GM19025 (cell line): ENCODE results near the gene ETFA.

Source experiments
- ATAC-seq: cut with Tn5 transposase; IDR thresholded peaks from one replicate; pipeline ENCODE4 v1.9.1; 2021; ENCODE audit warnings: mild to moderate bottlenecking, low read depth, moderate library complexity; ENCODE audit not compliant: unreplicated experiment

The ETFA gene

DNA sequence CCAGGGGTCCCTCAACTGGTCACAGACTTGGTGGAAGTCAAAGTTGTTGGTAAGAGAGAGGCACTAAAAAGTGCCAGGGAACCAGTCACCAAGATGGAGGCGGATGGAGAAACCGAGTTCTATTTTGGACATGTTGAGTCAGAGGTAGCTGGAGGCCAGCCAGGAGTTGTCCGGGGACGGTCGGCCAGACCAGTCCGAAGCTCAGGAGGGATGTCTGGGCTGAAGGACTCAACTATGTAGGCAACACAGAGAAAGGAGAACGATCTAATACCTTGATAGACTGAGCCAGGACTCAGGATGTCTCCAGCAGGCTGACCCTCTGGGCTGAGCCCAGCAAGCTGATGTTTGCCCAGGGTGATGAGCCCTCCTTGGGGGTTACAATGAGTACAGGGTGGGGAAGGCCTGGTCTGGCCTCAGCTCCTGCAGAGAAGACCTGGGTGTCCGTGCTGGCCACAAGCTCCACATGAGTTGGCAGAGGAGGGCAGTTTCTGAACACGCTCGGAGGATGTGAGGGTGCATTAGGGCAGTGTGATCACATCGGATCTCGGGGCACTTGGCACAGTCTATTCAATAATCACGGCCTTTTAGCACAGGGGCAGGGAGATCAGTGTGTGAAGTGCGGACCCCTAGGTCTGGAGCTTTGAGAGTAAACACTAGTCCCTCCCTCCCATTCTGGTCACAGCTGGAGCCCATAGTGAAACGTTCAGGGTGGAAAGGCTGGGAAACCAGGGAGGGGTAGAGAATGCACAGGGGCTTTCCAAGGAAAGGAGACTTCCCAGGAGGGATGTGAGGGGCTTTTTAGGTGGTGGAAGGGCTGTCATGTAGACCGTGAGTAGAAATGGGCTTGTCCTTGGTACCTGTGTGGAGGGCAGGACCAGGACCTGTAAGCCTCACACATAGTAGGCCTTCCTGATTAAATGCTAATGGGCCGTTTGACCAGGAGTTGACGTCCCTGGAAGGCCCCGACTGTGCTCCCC lies 111.9 kb downstream of the ETFA start:
- no peak for ATAC-seq

DNA sequence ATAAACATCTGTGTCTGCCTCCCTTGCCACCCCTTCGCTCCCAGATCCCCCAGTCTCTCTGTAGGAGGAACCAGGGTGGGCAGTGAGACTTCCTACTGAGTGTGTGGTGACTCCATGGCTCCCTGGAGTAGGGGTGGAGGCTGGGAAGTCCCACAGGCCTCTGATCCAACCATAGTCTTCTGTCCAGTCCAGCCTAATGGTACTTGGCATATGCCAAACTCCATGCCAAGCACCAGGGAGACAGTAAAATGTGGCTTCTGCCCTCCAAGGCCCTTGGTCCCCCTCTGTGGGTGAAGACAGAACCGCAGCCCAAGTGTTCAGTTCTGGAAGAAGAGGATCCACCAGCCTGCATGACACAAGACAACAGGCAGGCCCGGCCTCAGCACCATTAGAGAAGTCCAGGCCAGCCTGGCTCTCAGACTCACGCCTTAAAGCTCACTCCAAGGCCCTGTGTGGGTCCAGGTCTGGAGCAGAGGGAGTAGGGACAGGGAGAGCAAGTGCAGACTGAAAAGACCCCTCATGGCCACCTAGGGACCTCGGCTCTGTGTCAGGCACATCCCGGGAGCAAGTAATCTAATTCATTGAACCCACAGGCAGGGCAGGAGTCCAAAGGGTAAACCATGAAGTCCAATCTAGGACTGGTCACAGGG lies 112.7 kb downstream of the ETFA start:
- ATAC-seq = no peak

DNA sequence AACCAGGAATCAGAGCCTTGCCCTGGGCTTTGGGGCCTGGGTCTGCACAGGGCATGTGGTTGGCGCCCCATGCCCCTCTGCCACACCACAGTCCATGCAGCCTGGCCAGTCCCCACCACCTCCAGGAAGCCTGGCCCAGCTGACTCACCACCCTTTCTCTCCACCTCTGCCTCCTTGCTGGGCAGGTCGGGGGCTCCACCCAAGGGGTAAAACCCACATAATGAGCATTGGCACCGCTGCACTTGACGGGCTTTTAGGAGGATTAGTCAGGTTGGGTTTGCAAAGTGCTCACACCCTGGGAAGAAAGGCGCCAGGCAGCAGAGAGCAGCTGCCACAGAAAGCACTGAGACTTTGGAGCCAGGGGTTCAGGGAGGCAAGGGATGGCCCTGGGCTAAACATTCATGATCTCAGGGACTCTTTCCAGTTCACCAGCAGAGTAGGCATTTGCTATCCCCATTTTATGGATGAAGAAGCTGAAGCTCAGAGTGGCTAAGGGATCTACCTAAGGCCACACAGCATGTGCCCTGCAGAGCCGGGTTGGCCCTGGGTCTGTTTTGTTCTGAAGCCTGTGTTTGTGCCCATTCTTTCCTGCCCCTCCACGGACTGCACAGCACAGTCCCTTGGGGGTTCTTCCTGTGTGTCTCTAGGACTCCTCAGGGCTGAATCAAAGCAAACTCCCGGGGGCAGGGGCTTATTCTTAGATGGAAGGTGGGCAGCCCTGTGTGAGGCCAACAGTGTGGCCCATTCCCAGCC lies 113.4 kb downstream of the ETFA start:
- no peak for ATAC-seq

DNA sequence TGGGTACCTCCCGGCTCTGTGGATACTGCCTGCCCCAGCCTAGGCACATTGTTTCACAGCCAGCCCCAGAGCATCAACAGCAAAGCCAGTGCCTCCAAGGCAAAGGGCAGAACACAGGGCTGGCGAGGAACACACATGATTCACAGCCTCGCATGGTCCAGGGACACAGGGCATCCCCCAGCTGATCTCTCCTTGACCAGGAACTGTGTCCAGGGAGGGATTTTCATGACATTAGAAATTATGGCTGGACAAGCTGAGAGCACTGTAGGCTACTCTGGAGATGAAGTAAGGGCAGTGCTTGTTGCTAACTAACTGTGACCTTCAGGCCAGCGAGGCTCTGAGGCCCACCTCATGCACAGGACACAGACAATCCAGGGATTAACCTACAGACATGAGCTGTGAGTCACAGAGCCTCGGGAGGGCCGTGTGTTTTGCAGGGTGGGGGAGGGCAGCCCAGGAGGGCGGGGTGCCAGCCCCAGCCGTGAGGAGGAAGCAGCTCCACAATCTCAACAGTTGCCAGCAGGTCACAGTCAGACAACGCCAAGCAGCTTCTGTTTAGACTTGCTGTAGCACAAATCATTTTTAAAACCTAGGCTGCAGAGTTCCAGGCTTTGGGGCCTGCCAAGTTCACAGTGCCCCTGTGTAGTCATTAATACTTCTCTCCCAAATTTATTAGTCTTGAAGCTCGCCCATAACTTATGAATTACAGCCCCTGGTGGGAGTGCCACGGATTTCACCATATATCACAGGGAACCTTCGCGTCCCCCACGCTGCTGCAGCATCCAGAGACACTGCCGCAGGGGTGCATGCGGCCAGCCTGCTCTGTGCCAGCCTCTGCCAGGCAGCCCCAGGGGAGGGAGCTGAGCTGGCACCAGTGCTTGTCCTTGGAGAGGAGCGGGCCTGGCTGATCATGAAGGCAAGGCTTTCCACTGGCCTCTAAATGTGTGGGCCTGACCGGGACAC lies 114.7 kb downstream of the ETFA start:
- ATAC-seq = no peak

DNA sequence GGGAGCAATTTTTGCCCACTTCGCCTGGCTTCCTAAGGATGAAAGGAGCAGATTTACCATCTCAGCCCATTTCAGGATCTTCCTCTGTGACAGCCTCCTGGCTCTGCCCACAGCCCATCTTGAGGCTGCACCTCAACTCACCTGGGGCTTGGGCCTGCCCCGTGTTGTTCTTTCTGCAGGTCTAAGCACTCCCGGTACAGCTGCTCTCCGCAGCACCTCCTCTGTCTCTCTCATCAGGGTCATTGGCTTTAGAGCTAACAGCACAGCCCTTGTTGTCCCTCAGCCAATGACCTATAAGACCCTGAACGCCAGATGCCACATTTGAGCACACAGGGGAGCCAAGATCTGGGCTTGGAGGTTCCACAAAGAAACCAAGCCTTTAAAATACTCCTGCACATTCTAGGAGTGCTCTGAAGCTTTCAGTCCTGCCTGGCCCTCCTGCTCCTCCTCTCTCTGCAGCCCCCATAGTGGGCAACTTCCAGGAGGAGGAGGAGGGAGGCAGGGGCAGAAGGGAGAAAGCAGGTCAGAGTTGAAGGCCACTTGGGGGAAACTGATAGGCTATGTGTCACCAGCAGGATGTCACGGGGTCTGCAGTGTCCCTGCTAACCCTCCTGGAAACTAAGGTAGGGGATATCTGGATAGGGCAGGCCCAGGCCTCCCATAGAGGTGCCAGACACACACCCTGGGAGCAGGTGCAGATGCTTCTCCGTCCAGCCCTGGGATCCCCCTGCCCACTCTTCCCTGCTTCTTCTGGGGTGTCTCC lies 115.6 kb downstream of the ETFA start:
- no peak for ATAC-seq

DNA sequence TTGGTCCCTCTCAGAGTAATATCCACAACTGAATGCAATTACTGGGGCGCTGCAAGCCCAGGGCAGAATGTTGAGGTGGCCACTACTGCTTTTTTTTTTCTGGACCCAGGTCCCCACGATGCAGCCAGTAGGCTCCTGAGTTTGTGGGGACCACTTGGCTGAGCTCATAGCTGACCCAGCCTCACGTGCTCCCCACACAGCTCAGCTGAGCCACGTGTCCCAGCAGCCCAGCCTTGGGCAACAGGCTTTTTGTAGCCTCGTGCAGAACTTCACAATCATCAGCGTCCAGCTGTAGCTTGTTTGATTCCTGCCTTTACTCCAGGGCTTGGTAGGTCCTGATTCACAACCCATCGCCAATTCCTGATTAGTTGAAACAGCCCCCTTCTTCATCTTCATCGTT lies 117.3 kb downstream of the ETFA start:
- no peak for ATAC-seq

DNA sequence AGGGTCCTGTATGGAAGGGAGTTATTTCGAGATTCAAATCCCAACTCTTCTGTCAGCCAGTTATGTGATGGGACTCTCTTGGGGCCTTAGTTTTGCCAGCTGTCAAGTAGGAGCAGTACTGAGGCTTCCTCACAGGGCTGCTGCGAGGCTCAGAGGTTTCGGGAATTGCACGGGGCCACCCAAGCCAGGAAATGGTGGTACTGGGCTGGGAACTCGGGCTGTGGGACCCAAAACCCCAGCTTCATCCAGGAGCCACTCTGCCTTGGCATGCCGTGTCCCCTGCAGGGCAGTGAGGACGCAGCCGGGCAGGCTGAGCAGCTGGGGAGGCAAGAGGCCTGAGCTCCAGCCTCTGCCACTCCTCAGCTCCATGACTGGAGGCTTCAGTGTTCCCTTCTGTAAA lies 118.6 kb downstream of the ETFA start:
- ATAC-seq = no peak

DNA sequence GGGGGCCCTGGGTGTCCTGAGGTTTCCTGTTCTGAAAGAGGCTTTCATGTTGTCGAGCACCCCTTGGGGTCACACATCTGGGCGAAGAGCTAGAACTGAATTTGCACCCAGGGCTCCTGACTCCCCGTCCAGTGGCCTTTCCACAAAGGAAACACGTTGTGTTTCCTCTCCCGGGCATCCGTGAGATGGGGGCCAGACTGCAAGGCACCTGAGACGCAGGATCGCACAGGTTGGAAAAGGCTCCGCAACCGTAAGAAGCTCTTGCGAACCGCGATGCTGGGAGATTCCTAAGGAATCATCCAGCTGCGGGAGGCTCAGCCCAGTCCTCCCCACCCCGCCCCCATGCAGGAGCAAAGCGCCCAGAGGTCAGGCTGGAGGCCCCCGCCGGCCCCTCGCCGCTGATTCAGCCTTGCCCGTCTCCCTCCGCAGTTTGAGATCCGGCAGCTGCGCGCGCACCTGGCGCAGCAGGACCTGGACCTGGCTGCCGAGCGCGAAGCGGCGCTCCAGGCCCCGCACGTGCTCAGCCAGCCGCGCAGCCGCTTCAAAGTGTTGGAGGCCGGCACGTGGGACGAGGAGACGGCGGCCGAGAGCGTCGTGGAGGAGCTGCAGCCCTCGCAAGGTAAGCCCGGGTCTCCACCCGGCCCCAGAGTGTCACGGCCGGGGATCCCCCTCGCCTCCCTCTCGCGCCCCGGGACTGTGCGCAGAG lies 119.6 kb downstream of the ETFA start:
- ATAC-seq = no peak

DNA sequence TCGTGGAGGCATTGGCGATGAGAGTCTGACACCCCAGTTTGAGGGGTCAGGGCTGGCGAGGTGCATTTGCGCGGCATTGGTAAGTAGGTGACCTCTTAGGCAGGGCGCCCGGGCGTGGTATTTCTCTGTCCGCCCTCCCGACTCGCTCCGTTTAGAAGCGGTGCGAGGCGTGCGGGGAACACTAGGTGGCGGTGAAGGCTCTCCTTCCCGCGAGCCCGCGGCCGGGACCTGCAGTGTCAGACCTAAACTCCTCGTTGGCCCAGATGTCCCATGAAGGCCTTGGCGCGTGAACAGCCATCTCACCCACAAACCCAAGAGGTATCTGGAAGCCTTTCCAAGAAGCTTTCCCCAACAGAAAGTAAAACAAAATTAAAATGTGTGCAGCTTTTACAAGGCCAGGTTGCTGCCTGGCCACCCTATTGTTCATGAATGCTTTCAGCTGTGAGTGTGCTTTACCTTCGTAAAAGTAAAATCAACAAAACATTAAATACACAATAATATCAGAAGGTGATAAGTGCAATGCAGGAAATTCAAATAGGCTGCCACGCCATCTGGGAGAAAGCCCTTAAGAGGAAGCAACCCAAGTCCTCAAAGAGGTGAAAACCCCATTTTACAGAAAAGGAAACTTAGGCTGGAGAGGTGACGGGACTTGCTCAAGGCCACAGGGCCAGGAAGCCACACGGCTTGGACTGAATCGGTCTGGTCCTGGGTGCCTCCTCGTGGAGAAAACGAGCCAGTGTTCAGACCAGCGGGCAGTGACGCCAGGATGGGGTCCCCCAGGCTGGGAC lies 120.3 kb downstream of the ETFA start:
- ATAC-seq = peak; percentile 81

DNA sequence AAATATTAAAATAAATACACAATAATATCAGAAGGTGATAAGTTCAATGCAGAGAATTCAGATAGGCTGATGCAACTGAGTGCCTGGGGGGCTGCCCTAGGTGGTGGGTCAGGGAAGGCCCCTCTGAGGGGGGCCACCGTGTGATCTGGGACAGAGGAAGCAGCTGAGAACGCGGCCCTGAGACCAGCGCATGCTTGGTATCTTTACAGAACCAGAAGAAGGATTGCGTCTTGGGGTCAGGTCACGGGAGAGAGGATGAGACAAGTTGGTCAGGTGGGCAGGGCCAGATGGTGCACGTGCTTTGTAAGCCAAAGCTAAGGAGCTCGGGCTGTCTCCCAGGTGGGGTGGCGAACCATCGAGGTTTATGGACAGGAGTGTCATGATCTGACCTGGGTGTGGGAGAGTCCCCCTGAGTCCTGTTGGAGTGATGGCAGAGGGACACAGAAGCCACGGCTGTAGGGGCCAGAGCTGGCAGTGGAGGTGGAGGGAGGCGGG lies 121.2 kb downstream of the ETFA start:
- no peak for ATAC-seq

DNA sequence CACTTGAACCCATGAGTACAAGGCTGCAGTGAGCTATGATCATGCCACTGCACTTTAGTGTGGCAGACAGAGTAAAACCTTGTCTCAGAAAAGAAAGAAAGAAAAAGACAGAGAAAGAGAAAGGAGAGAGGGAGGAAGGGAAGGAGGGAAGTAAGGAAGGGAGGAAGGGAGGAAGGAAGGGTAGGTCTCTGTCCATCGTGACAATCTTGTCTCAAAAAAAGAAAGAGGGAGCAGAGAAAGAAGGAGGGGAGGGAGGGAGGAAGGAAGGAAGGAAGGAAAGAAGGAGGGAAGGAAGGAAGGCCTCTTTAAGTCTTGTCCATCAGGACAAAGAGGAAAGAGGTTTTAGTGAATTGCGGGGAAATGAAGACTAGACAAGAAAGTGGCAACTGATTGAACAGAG lies 122.2 kb downstream of the ETFA start:
- ATAC-seq = no peak

DNA sequence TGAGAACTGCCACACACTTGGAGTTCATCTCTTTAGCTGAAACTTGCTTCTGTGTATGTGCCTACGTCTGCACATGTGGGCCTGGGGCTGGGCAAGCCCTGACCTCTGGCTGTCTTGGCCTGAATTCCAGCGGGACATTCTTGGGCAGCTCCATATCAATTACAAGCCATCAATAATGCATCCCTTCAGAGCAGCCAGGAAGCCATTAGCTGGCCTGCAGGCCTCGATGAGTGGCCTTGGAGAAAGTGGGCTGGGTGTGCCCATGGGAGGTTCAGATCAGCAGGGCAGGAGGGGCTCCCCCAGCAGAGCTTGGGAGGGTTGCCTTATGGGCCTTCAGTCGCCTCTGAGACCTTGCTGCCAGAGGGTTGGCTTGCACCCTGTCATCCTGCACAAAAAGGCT lies 124.1 kb downstream of the ETFA start:
- no peak for ATAC-seq

DNA sequence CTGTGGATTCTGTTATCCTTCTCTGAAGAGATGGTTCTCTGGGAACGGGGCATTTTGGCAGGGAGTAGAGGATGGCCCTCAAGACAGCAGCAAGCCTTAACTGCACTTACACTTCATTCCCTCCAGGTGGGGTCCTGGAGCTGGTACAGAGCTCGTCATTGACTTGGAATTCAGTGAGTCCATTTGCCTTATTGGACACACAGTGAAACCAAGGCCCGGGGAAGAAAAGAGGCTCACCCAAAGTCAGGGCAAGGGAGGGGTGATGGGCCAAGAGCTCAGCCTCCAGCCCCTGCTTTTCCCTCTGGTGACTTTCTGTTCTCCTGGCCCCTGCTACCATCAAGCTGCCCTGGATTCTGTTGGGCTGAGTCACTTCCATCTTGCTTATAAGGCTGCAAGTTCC lies 125.6 kb downstream of the ETFA start:
- ATAC-seq = no peak

DNA sequence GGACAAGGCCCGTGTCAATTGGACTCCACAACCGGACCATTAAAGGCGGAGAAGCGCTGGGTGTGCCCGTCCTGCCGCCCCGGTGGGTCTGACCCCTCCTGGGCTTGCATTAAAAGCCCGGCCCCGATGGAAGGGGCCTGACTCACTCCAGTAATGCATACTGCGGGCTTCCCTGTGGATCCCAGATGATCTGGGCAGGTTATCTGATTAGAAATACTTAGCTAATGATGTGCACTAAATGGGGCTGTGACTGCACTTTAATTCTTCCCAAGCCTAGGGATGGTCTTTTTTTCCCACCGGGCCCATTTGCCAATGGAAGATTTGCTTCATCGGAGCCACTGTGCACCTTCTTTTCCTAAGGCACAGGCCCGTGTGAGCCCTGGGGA lies 126.6 kb downstream of the ETFA start:
- ATAC-seq = no peak

DNA sequence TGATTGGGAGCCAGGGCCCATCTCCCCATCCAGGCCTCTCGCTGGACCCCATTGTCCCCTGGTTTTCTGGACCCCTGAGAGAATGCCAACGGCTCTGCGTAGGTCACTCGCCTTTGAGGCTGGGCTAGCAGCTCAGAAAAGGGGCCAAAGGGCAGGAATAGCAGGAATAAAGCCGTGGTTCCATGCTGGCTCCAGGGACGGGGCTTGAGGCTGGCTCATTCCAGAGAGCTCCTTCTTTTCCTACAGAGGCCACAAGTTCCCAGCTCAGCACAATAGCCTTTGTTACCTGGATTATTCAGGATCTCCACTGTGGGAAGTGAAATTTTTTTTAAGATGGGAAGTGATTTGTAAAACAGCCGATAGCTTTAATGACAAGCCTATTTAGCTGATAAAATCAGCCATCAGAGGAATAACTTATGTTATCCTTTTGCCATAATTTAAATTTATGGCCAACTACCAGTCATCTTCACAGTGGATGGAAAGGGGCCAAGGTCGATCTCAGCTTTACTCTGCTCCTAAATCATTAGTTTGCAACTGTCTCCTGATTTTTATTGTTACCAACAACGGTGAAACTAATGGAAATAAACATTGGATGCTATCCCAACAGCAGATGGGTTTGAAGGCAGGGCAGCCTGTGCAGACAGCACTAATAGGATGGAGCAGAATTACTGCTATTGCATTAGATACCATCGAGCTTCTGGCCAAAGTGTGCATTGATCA lies 127.2 kb downstream of the ETFA start:
- ATAC-seq = no peak

DNA sequence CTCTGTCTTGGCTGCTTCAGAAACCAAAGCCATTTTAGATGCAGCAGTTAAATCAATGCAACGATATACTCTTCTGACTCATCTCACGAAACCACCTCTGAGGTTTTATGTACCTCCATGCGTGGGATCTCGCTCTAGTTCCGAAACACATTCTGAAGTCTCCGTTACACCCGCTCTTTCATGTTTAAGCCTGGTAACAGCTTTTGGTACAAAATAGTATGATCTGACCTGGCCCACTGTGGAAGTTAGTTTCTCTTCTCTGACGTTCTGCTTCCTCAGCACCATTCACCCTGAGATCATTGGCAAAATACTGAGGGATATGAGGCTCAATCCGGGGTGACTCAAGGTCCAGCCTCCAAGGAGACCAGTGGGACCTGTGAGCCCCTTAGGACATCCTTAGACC lies 129.6 kb downstream of the ETFA start:
- peak; percentile 66 for ATAC-seq

DNA sequence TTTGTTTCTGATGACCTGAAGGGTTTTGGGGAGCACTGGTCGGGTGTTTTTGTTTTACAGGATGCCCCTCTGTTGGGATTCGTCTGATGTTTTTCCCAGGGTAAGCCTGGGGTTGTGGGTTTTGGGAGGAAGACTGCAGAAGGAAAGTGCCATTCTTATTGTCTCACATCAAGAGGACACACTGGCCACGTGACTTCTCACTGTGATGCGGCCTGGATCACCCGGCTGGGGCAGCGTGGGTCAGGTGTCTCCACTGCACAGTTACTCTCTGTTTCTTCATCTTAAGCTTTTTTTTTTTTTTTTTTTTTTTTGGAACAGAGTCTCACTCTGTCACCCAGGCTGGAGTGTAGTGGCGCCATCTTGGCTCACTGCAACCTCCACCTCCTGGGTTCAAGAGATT lies 130.9 kb downstream of the ETFA start:
- ATAC-seq = no peak
